Subcutaneous abdominal adipose tissue (tissue), 5 donors: Measurements from ENCODE around the gene DMC1.

Experiments
- H3K27ac ChIP-seq: one replicate; pipeline ENCODE4 v1.7.0; 2013; ENCODE audit warnings: low read depth, mild to moderate bottlenecking, inconsistent platforms, low read length, moderate library complexity
- H3K27me3 ChIP-seq, 5 donors: one replicate each; pipeline ENCODE4 v1.7.0; 2013; ENCODE audit warnings: low read length in 5 of 5, inconsistent platforms in 1 of 5; ENCODE audit not compliant: control insufficient read depth in 5 of 5, insufficient read depth in 4 of 5
- H3K36me3 ChIP-seq, 5 donors: one replicate each; pipeline ENCODE4 v1.7.0; 2013; ENCODE audit warnings: low read length in 5 of 5; ENCODE audit not compliant: control insufficient read depth in 5 of 5, insufficient read depth in 5 of 5
- H3K4me1 ChIP-seq, 5 donors: one replicate each; pipeline ENCODE4 v1.7.0; 2013; ENCODE audit warnings: low read length in 5 of 5, mild to moderate bottlenecking in 3 of 5, moderate library complexity in 1 of 5; ENCODE audit not compliant: control insufficient read depth in 5 of 5, insufficient read depth in 5 of 5
- H3K4me3 ChIP-seq, 5 donors: one replicate each; pipeline ENCODE4 v1.7.0; 2013; ENCODE audit warnings: low read length in 5 of 5, low read depth in 1 of 5
- H3K9ac ChIP-seq, 5 donors: one replicate each; pipeline ENCODE4 v1.7.0; 2013; ENCODE audit warnings: low read length in 5 of 5, mild to moderate bottlenecking in 4 of 5, moderate library complexity in 3 of 5
- H3K9me3 ChIP-seq, 5 donors: one replicate each; pipeline ENCODE4 v1.7.0; 2013; ENCODE audit warnings: low read length in 5 of 5; ENCODE audit not compliant: control insufficient read depth in 5 of 5
- donor health status: healthy.
- donor health status: healthy.
- donor health status: healthy.
- donor health status: healthy.
- donor health status: healthy.

The DMC1 gene

DNA sequence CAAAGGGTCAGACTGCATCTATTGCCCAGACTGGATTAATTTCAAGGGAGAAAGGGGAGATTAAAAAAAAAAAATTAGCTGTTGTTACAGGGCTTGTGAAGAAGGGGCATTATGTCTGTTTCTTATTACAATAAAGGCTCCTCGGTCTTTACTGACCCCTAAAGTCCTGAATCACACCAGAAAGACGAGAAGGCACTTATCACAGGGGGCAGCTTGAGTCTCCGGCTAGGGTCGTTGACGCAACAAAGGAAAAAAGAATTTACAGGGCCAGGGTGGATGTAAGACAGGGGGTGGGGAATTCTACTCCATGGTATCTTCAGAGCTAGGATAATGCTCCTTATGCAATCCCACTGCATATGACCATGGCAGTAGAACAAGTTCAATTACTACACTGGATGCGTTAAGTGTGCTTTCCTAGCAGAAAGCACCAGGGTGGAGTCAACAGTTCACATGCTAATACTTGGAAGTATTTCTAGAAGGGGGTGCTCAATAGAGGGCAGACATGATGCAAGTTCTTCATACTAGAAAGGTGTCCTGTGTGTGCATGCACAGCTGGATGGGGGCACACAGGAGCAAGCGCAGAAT, 80.3 kb downstream of the DMC1 start:
- H3K27ac ChIP-seq: peak overlapping the region; percentile 17

DNA sequence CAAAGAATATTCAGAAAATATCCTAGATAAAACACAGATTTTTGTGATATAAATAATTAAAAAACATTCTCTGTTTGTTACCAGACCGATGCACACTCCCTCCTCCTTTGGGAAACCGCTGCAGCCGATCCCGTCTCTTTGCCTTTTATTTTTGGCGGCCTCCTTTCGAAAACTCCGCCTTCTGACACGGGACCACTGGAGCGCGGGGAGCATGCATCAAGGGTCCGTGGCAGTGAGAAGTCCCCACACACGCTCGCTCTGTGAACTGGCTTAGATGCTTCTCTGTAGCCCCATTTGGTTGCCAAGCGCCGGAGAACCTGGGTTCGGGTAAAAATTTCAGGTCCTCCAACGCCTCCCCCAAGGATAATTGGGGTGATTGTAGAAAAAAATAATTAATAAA, 80.8 kb downstream of the DMC1 start:
- Histone ChIP-seq H3K4me1 (peaks cover 0 to 8% (median 6%) of the 10 kb centered on the region in 5 donors), H3K9ac (no peak overlapping the region), H3K9me3 (no peaks in the 10 kb centered on the region), H3K27me3 (no peaks in the 10 kb centered on the region), H3K4me3 (no peak overlapping the region), H3K36me3 (peaks cover 56 to 96% (median 92%) of the 10 kb centered on the region in 5 donors), H3K27ac (no peak overlapping the region)

More for the DNA sequence above, 80.3 kb downstream of the DMC1 start:
- H3K9me3 ChIP-seq: no peaks in the 10 kb centered on the region
- H3K27me3 ChIP-seq: no peaks in the 10 kb centered on the region
- peaks cover 56 to 96% (median 92%) of the 10 kb centered on the region in 5 donors for H3K36me3 ChIP-seq
- H3K9ac ChIP-seq: no peak overlapping the region
- H3K4me1 ChIP-seq: peaks cover 0 to 8% (median 6%) of the 10 kb centered on the region in 5 donors
- H3K4me3 ChIP-seq: no peak overlapping the region

GRCh38 chr22:38487946-38488345, 82.0 kb downstream of the DMC1 start:
- H3K4me1 ChIP-seq: peaks cover 0 to 8% (median 6%) of the 10 kb centered on the region in 5 donors
- H3K36me3 ChIP-seq: peaks cover 60 to 96% (median 92%) of the 10 kb centered on the region in 5 donors
- no peak overlapping the region for H3K9ac ChIP-seq
- H3K27ac ChIP-seq: peak overlapping the region; percentile 27
- no peaks in the 10 kb centered on the region for H3K27me3 ChIP-seq
- H3K4me3 ChIP-seq: no peak overlapping the region
- H3K9me3 ChIP-seq: no peaks in the 10 kb centered on the region

GRCh38 chr22:38485783-38486182, 84.2 kb downstream of the DMC1 start:
- no peaks in the 10 kb centered on the region for H3K9me3 ChIP-seq
- no peaks in the 10 kb centered on the region for H3K27me3 ChIP-seq
- H3K4me1 ChIP-seq: peaks cover 0 to 6% (median 4%) of the 10 kb centered on the region in 5 donors
- H3K4me3 ChIP-seq: no peak overlapping the region
- H3K9ac ChIP-seq: no peak overlapping the region
- H3K36me3 ChIP-seq: peaks cover 65 to 96% (median 92%) of the 10 kb centered on the region in 5 donors
- no peak overlapping the region for H3K27ac ChIP-seq

GRCh38 chr22:38484244-38484643, 85.7 kb downstream of the DMC1 start:
- Histone ChIP-seq H3K36me3 (peaks cover 56 to 88% (median 83%) of the 10 kb centered on the region in 5 donors), H3K4me3 (no peak overlapping the region)

DNA sequence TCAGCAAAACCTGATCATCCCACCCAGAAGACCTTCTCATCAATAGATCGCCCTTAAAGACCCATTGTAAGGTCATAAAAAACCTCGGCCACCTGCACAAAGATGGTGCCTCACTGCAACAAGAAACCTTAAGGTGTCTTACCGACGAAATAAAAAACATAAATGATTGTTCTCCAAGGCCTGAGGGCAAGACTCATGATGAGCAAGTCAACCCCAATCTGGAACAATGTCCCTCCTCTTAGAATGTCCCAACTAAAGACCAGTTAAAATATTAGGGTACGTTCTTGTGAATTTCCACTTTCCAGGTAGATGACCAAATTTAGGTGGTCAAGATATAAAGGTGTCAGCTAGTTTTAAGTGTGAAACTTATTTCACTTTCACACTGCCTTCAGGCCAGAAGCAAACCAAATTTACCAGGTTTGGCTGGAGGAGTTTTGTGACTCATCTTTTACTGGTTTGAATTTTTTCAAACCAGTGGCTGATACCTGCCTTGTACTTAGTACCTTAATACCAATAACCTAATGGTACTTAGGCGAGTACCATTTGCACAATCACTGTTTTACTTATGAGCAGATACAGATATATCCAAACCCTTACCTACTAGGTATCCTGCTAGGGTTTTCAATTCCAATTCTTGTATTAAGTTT, 87.2 kb downstream of the DMC1 start:
- H3K4me1 ChIP-seq: peaks cover 0 to 3% (median 0%) of the 10 kb centered on the region in 5 donors
- no peak overlapping the region for H3K9ac ChIP-seq
- no peak overlapping the region for H3K27ac ChIP-seq
- H3K27me3 ChIP-seq: no peaks in the 10 kb centered on the region
- peaks cover 45 to 76% (median 72%) of the 10 kb centered on the region in 5 donors for H3K36me3 ChIP-seq
- no peak overlapping the region for H3K4me3 ChIP-seq
- H3K9me3 ChIP-seq: no peaks in the 10 kb centered on the region

More at GRCh38 chr22:38484244-38484643, 85.7 kb downstream of the DMC1 start:
- H3K9me3 ChIP-seq: no peaks in the 10 kb centered on the region
- H3K9ac ChIP-seq: no peak overlapping the region
- H3K27ac ChIP-seq: no peak overlapping the region
- peaks cover 0 to 3% (median 0%) of the 10 kb centered on the region in 5 donors for H3K4me1 ChIP-seq
- no peaks in the 10 kb centered on the region for H3K27me3 ChIP-seq

- Histone ChIP-seq H3K9me3 (no peaks in the 10 kb centered on the region), H3K27ac (no peak overlapping the region), H3K9ac (no peak overlapping the region), H3K4me3 (no peak overlapping the region), H3K36me3 (peaks cover 43 to 70% (median 65%) of the 10 kb centered on the region in 5 donors), H3K27me3 (no peaks in the 10 kb centered on the region), H3K4me1 (peaks cover 0 to 3% (median 0%) of the 10 kb centered on the region in 5 donors)
Measured at GRCh38 chr22:38481871-38482332, 88.1 kb downstream of the DMC1 start.

DNA sequence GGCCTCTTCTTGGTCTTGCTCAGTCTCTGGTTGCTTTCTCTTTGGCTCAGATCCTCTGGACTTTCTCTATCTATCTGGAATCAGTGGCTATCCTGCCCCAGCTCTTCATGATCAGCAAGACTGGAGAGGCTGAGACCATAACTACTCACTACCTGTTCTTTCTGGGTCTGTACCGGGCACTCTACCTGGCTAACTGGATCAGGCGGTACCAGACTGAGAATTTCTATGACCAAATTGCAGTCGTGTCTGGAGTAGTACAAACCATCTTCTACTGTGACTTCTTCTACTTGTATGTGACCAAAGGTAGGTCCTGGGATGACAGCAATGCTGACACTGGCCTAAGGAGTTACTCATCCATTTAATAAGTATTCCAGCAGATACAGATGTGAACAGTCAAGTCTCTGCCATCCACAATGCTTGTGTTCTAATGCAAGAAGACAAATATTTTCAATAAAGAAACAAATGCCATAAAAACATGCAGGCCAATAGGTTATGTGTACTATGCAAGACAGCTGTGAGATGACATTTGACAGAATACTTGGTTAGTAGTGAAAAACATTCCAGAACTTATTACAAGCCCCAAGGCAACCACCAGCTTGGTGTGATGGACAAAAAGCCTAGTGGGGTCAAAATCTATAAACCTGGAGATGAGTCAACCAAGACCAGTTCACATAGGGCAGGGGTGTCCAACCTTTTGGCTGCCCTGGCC, 88.7 kb downstream of the DMC1 start:
- peaks cover 39 to 64% (median 59%) of the 10 kb centered on the region in 5 donors for H3K36me3 ChIP-seq
- H3K9me3 ChIP-seq: no peaks in the 10 kb centered on the region
- no peak overlapping the region for H3K27ac ChIP-seq
- no peak overlapping the region for H3K4me3 ChIP-seq
- no peak overlapping the region for H3K9ac ChIP-seq
- H3K4me1 ChIP-seq: peaks cover 0 to 3% (median 0%) of the 10 kb centered on the region in 5 donors
- H3K27me3 ChIP-seq: no peaks in the 10 kb centered on the region

- Histone ChIP-seq H3K27ac (no peak overlapping the region), H3K9ac (no peak overlapping the region), H3K4me1 (no peaks in the 10 kb centered on the region), H3K27me3 (no peaks in the 10 kb centered on the region), H3K4me3 (no peak overlapping the region), H3K9me3 (no peaks in the 10 kb centered on the region), H3K36me3 (peaks cover 27 to 47% (median 43%) of the 10 kb centered on the region in 5 donors)
Measured at GRCh38 chr22:38479096-38479837, 90.7 kb downstream of the DMC1 start.
